Measurements from ENCODE around the gene CHMP1A. TPM values are rescaled to one million over a fixed set of nuclear protein-coding genes. Genes with fewer than 3 reads are reported as not detected.

CHMP1A gene
- total RNA-seq (10 to 100 TPM; 44.4 to 96.2 (median 79.0) TPM), polyA plus RNA-seq (10 to 100 TPM; 54.2 to 90.5 (median 63.6) TPM)
- long read RNA-seq, donor 1, partial matches to known transcripts: 0 of 35 reads
- long read RNA-seq, donor 1, other reads (novel, unspliced or antisense): 31 of 35 reads
- long read RNA-seq, donor 2, partial matches to known transcripts: 0 of 11 reads
- long read RNA-seq, donor 2, other reads (novel, unspliced or antisense): 10 of 11 reads

GRCh38 chr16:89657442-89658220 is at the start of gene CHMP1A, which contains the start of gene SPATA33:
CHMP1A (minus strand) TSS chr16:89657708; CDS start chr16:89657588, 120 bp downstream.
SPATA33 (plus strand) TSS chr16:89657836; CDS start chr16:89657912, 76 bp downstream.
- TF ChIP-seq POLR2A (IDR thresholded peaks at IDR 0.05): peak in 2 of 3 donors; percentile 53 to 63
- TF ChIP-seq POLR2AphosphoS5 (IDR thresholded peaks at IDR 0.05): peak; percentile 92 to 96 (median 92)
- peak in 4 of 11 experiments; percentile 31 to 44 (median 36) for TF ChIP-seq CTCF (IDR thresholded peaks at IDR 0.05 in 8 of 11, conservative IDR thresholded peaks at IDR 0.05 in 3 of 11)
- H3K4me3 ChIP-seq: peak within 1 kb of the TSS; percentile 78 to 100 (median 100)
- no peaks in the 10 kb centered on the region for H3K9me3 ChIP-seq
- H3K27ac ChIP-seq: peak within 1 kb of the TSS; percentile 82 to 96 (median 90)
- H3K27me3 ChIP-seq (replicated peaks in 1 of 7): no peaks in the 10 kb centered on the region
- intact Hi-C loops (cut with DNase I; ENCODE audit: low total_unique reads): no loop called here
- peaks cover 0 to 39% (median 12%) of the 10 kb centered on the region in 6 donors for H3K36me3 ChIP-seq
- H3K4me1 ChIP-seq: peaks cover 13 to 54% (median 39%) of the 10 kb centered on the region in 6 donors
- DNase-seq: peak; percentile 96
- 0 to 1% (median 0%) methylated on average over 25 to 99 of the region's 99 CpGs for WGBS, 5 donors

- intact Hi-C loops (cut with DNase I; ENCODE audit: low total_unique reads): loop anchor here (5.0 kb wide), 1 partner anchor 156 kb away; no protein-coding TSS in a partner anchor
- peaks cover 4 to 51% (median 24%) of the 10 kb centered on the region in 6 donors for H3K4me1 ChIP-seq
- H3K9me3 ChIP-seq: no peaks in the 10 kb centered on the region
- peaks cover 0 to under 1% (median 0%) of the 10 kb centered on the region in 7 donors for H3K27me3 ChIP-seq (replicated peaks in 1 of 7)
- DNase-seq: no peak
- peaks cover 0 to 38% (median 0%) of the 10 kb centered on the region in 6 donors for H3K36me3 ChIP-seq
- 78 to 91% (median 84%) methylated on average over 6 to 14 of the region's 14 CpGs for WGBS, 5 donors
- TF ChIP-seq POLR2AphosphoS5 (IDR thresholded peaks at IDR 0.05) (peak in 1 of 3 donors; percentile 2), CTCF (IDR thresholded peaks at IDR 0.05 in 8 of 11, conservative IDR thresholded peaks at IDR 0.05 in 3 of 11) (no peak)
- peak overlapping the region in 1 of 8 donors; percentile 1 for H3K27ac ChIP-seq
- no peak overlapping the region for H3K4me3 ChIP-seq
Measured at GRCh38 chr16:89706518-89707260, 49.2 kb upstream of the CHMP1A start.

GRCh38 chr16:89705006-89705405 is 47.5 kb upstream of the CHMP1A start:
- WGBS, 5 donors: 74 to 87% (median 79%) methylated on average over 15 of the region's 15 CpGs
- no peaks in the 10 kb centered on the region for H3K9me3 ChIP-seq
- intact Hi-C loops (cut with DNase I; ENCODE audit: low total_unique reads): loop anchor here (5.0 kb wide), 1 partner anchor 157 kb away; no protein-coding TSS in a partner anchor

More at GRCh38 chr16:89705006-89705405, 47.5 kb upstream of the CHMP1A start:
- Histone ChIP-seq H3K4me1 (peaks cover 13 to 53% (median 27%) of the 10 kb centered on the region in 6 donors), H3K4me3 (no peak overlapping the region), H3K27me3 (replicated peaks in 1 of 7) (no peaks in the 10 kb centered on the region), H3K27ac (no peak overlapping the region), H3K36me3 (peaks cover 0 to 26% (median 0%) of the 10 kb centered on the region in 6 donors)
- TF ChIP-seq CTCF (IDR thresholded peaks at IDR 0.05 in 8 of 11, conservative IDR thresholded peaks at IDR 0.05 in 3 of 11): no peak
- no peak for TF ChIP-seq POLR2A (IDR thresholded peaks at IDR 0.05)
- peak in 1 of 3 donors; percentile 37 for TF ChIP-seq POLR2AphosphoS5 (IDR thresholded peaks at IDR 0.05)
- DNase-seq: peak; percentile 74
